Colonic mucosa (tissue), 4 donors: Measurements from ENCODE around the gene STOML3. TPM values are rescaled to one million over a fixed set of nuclear protein-coding genes. Genes with fewer than 3 reads are reported as not detected.

Experiments
- DNase-seq: peaks from one replicate; pipeline ENCODE4 v3.0.0-alpha.2; 2020
- H3K27ac ChIP-seq: fragments of 200-600 bp; one replicate; pipeline ENCODE4 v1.8.0; 2021
- H3K27me3 ChIP-seq: fragments of 200-600 bp; one replicate; pipeline ENCODE4 v1.8.0; 2021
- H3K36me3 ChIP-seq: fragments of 200-600 bp; one replicate; pipeline ENCODE4 v1.8.0; 2021
- H3K4me1 ChIP-seq: fragments of 200-600 bp; one replicate; pipeline ENCODE4 v1.8.0; 2021; ENCODE audit warnings: mild to moderate bottlenecking
- H3K4me3 ChIP-seq: fragments of 200-600 bp; one replicate; pipeline ENCODE4 v1.8.0; 2021
- H3K9ac ChIP-seq, 2 donors: one replicate each; pipeline ENCODE4 v1.7.0; 2013; ENCODE audit warnings: control low read depth in 2 of 2, low read depth in 2 of 2, low read length in 2 of 2
- H3K9me3 ChIP-seq: fragments of 200-600 bp; one replicate; pipeline ENCODE4 v1.8.0; 2021
- intact Hi-C: fragments of 100-400 bp; cut with DNase I; formaldehyde crosslinking; loops from one replicate; pipeline ENCODE4 v1.14.1; 2022
- total RNA-seq, 2 donors: library from RNA; stranded (reverse); fragmentation: NEBNext Ultra II Directional in 1 of 2; extraction: Animal tissue kit (Norgen Biotek cat#: 25700) in 1 of 2; gene quantifications; one replicate each; pipeline ENCODE4 v1.2.1, GENCODE V29; 2021
- TF ChIP-seq, protein P1 (sequence below): fragments of 200-600 bp; IDR thresholded peaks from one replicate; pipeline ENCODE4 v1.8.0; 2022; ENCODE audit warnings: antibody characterized with exemption, mild to moderate bottlenecking
- donor health status: healthy.
- donor health status: DM: no; HTN: no; CAD: no.
- donor health status: DM: no; HTN: no; CAD: no.

The STOML3 gene
- total RNA-seq, 2 donors from 2014 or later = not detected

DNA sequence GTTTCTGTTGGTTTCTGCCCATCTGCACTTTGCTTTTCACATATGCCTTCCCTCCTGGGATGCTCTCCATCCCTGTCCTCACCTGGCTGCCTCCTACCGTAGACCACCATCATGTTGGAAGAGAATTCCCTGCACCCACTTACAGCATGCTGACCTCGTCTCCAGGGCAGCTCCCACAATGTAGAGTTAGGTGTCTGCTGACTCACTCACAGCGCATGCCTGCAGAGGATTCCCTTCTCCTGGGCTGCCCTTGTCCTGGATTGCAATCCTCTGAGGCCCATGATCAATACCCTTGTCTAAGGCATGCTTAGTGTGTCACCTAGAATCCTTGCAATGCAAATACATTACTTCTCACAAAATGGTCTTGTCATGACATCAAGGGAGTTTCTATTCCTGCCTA, 43.6 kb downstream of the STOML3 start:
- TF ChIP-seq, protein P1, sequence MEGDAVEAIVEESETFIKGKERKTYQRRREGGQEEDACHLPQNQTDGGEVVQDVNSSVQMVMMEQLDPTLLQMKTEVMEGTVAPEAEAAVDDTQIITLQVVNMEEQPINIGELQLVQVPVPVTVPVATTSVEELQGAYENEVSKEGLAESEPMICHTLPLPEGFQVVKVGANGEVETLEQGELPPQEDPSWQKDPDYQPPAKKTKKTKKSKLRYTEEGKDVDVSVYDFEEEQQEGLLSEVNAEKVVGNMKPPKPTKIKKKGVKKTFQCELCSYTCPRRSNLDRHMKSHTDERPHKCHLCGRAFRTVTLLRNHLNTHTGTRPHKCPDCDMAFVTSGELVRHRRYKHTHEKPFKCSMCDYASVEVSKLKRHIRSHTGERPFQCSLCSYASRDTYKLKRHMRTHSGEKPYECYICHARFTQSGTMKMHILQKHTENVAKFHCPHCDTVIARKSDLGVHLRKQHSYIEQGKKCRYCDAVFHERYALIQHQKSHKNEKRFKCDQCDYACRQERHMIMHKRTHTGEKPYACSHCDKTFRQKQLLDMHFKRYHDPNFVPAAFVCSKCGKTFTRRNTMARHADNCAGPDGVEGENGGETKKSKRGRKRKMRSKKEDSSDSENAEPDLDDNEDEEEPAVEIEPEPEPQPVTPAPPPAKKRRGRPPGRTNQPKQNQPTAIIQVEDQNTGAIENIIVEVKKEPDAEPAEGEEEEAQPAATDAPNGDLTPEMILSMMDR = no peak
- Histone ChIP-seq H3K4me3 (no peak overlapping the region), H3K27me3 (no peaks in the 10 kb centered on the region), H3K4me1 (no peaks in the 10 kb centered on the region), H3K36me3 (no peaks in the 10 kb centered on the region), H3K9ac (no peak overlapping the region), H3K27ac (no peak overlapping the region), H3K9me3 (no peaks in the 10 kb centered on the region)
- intact Hi-C loops = no loop called here
- DNase-seq = no peak

DNA sequence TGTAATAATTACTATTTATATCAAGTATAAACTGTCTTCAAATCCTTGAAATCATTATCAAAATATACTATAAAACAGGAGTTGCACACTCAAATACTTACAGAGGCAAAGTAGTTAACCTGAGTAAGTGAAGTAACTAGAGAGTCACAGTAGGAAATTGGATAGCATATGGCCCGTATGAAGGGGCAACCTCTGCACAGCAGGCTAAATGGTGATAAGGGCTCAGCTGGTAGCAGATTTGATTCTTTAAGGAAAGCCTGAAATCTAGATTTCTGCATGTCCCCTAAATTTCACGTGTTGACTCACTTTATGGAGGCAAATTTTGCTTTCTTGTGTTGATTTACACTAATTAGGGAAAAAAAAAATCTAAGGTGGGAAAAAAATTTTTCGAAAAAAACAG, 46.4 kb downstream of the STOML3 start:
- TF ChIP-seq, protein P1 = no peak
- no peak for DNase-seq

GRCh38 chr13:38943231-38943630, 47.4 kb downstream of the STOML3 start:
- Histone ChIP-seq H3K9ac (no peak overlapping the region), H3K27ac (no peak overlapping the region), H3K27me3 (no peaks in the 10 kb centered on the region), H3K9me3 (no peaks in the 10 kb centered on the region), H3K4me3 (no peak overlapping the region), H3K4me1 (no peaks in the 10 kb centered on the region), H3K36me3 (no peaks in the 10 kb centered on the region)
- intact Hi-C loops = no loop called here
- DNase-seq = no peak
- TF ChIP-seq, protein P1 = no peak

More for the DNA sequence above, 46.4 kb downstream of the STOML3 start:
- H3K36me3 ChIP-seq = no peaks in the 10 kb centered on the region
- no peaks in the 10 kb centered on the region for H3K4me1 ChIP-seq
- H3K27ac ChIP-seq = no peak overlapping the region
- no peak overlapping the region for H3K4me3 ChIP-seq
- H3K9ac ChIP-seq = no peak overlapping the region
- intact Hi-C loops = no loop called here
- no peaks in the 10 kb centered on the region for H3K9me3 ChIP-seq
- no peaks in the 10 kb centered on the region for H3K27me3 ChIP-seq

DNA sequence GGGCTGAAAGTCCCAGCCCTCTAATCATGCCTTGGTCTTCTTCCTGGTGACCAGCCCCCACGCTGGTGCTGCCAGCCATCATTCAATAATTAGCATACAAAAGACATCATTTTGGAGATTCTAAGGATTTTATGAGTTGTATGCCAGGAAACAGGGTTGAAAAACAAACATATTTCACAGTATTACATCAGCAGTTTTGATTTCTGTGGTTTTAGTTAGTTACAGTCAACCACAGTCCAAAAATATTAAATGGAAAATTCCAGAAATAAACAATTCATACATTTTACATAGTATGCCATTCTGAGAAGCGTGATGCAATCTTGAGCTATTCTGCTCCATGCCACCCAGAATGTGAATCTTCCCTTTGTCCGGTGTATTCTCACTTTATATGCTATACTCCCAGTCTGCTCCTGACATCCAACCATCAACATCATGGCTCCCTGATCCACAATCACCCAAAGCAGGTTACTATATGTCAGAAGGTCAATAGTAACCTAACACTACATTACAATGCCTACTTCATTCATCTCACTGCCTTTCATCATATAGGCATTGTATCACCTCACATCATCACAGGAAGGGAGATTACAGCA, 49.2 kb downstream of the STOML3 start:
- Histone ChIP-seq H3K4me3 (no peak overlapping the region), H3K4me1 (no peaks in the 10 kb centered on the region), H3K9ac (no peak overlapping the region), H3K27me3 (no peaks in the 10 kb centered on the region), H3K36me3 (no peaks in the 10 kb centered on the region), H3K27ac (no peak overlapping the region), H3K9me3 (no peaks in the 10 kb centered on the region)
- intact Hi-C loops = no loop called here
- TF ChIP-seq, protein P1 = no peak
- no peak for DNase-seq

- TF ChIP-seq, protein P1 = no peak
- no peak overlapping the region for H3K27ac ChIP-seq
- no peaks in the 10 kb centered on the region for H3K27me3 ChIP-seq
- no peak overlapping the region for H3K4me3 ChIP-seq
- H3K9me3 ChIP-seq = no peaks in the 10 kb centered on the region
- intact Hi-C loops = no loop called here
- DNase-seq = no peak
- no peak overlapping the region for H3K9ac ChIP-seq
- H3K4me1 ChIP-seq = no peaks in the 10 kb centered on the region
- no peaks in the 10 kb centered on the region for H3K36me3 ChIP-seq
Measured at GRCh38 chr13:38933786-38934185, 56.8 kb downstream of the STOML3 start.
